ENCODE results near the gene TAS1R3. TPM values are rescaled to one million over a fixed set of nuclear protein-coding genes. Genes with fewer than 3 reads are reported as not detected.

Gene TAS1R3
- total and polyA plus RNA-seq, 2 experiments from 2014 or later, result 0.14 TPM; not detected in 1

DNA sequence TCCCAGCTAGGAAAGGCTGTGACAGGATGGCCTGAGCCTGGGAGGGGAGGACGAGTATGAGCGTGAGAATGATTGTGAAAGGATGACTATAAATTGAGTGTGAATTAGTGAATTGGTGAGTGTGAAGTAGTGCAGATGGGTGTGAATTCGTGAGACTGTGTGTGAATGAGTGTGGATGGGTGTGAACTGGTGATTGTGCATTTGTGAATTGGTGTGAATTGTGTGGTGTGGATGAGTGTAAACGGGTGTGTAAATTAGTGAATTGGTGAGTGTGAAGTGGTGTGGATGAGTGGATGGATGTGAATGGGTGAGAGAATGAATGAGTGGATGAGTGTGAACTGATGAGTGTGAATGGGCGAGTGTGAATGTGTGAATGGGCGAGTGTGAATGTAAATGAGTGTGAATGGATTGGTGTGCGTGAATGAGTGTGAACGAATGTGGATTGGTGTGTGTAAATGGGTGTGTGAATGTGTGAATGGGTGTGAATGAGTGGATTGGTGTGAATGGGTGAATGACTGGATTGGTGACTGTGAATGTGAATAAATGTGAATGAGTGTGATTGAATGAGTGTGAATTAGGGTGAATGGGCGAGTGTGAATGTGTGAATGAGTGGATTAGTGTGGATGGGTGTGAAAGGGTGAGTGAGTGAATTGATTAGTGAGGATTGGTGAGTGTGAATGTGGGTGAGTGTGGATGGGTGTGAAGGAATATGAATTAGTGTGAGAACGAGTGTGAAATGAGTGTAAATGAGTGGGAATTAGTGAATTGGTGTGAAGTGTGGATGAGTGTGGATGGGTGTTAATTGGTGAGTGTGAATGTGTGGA is 35.0 kb downstream of the TAS1R3 start:
- Mint-ChIP-seq H3K36me3 (ENCODE audit: low read depth) (no peaks in the 10 kb centered on the region), H3K27ac (no peak overlapping the region), H3K4me3 (no peak overlapping the region), H3K27me3 (ENCODE audit: insufficient read depth, low read depth, poor library complexity) (peaks cover 8% of the 10 kb centered on the region), H3K4me1 (peaks cover 6% of the 10 kb centered on the region; the same call in 2 of the 3 replicates), H3K9me3 (no peaks in the 10 kb centered on the region; the same call in 2 of the 3 replicates)
- Histone ChIP-seq H2AFZ (no peak overlapping the region), H3K36me3 (ENCODE audit: insufficient read depth) (no peaks in the 10 kb centered on the region), H3F3A (replicated peaks; ENCODE audit: low read depth) (peaks cover 20% of the 10 kb centered on the region; the same call in 1 of the 2 replicates), H3K27me3 (ENCODE audit: insufficient read depth) (no peaks in the 10 kb centered on the region), H3K79me2 (replicated peaks; ENCODE audit: insufficient read depth) (no peaks in the 10 kb centered on the region), H3K9me2 (ENCODE audit: insufficient read depth) (no peaks in the 10 kb centered on the region), H3K4me3 (no peak overlapping the region), H3K4me1 (ENCODE audit: insufficient read depth) (peaks cover 8% of the 10 kb centered on the region; the same call in 1 of the 2 replicates), H3K27ac (ENCODE audit: low read depth) (no peak overlapping the region), H3K4me2 (no peak overlapping the region), H4K20me1 (replicated peaks; ENCODE audit: insufficient read depth) (no peaks in the 10 kb centered on the region)
- TF ChIP-seq JUNB (IDR thresholded peaks at IDR 0.05; ENCODE audit: unreplicated experiment), result no peak
- TF ChIP-seq, protein P1, sequence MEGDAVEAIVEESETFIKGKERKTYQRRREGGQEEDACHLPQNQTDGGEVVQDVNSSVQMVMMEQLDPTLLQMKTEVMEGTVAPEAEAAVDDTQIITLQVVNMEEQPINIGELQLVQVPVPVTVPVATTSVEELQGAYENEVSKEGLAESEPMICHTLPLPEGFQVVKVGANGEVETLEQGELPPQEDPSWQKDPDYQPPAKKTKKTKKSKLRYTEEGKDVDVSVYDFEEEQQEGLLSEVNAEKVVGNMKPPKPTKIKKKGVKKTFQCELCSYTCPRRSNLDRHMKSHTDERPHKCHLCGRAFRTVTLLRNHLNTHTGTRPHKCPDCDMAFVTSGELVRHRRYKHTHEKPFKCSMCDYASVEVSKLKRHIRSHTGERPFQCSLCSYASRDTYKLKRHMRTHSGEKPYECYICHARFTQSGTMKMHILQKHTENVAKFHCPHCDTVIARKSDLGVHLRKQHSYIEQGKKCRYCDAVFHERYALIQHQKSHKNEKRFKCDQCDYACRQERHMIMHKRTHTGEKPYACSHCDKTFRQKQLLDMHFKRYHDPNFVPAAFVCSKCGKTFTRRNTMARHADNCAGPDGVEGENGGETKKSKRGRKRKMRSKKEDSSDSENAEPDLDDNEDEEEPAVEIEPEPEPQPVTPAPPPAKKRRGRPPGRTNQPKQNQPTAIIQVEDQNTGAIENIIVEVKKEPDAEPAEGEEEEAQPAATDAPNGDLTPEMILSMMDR (conservative IDR thresholded peaks at IDR 0.05; ENCODE audit: low read depth in 2 of 2), result no peak
- TF ChIP-seq EZH2phosphoT487 (IDR thresholded peaks at IDR 0.05; ENCODE audit: unreplicated experiment), result no peak
- TF ChIP-seq POLR2AphosphoS5 (IDR thresholded peaks at IDR 0.05; ENCODE audit: low read depth), result no peak
- DNase-seq (ENCODE audit: low spot score), result no peak
- ATAC-seq, result no peak

DNA sequence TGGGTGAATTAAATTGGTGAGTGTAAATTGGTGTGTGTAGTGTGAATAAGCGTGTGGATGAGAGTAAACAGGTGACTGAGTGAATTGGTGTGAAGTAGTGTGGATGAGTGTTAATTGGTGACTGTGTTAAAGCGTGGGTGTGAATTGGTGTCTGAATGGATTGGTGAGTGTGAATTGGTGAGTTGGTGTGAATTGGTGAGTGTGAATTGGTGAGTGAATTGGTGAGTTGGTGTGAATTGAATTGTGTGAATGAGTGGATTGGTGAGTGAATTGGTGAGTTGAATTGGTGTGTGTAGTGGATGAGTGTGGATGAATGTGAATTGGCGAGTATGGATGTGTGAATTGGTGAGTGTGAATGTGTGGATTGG is 35.6 kb downstream of the TAS1R3 start:
- H3K9me2 ChIP-seq (ENCODE audit: insufficient read depth), result no peaks in the 10 kb centered on the region
- H4K20me1 ChIP-seq (replicated peaks; ENCODE audit: insufficient read depth), result no peaks in the 10 kb centered on the region
- Mint-ChIP-seq H3K4me3 (no peak overlapping the region), H3K36me3 (ENCODE audit: low read depth) (no peaks in the 10 kb centered on the region), H3K27me3 (ENCODE audit: insufficient read depth, low read depth, poor library complexity) (peaks cover 8% of the 10 kb centered on the region), H3K27ac (no peak overlapping the region), H3K9me3 (no peaks in the 10 kb centered on the region; the same call in 2 of the 3 replicates), H3K4me1 (peaks cover 6% of the 10 kb centered on the region; the same call in 2 of the 3 replicates)
- H3K27me3 ChIP-seq (ENCODE audit: insufficient read depth), result no peaks in the 10 kb centered on the region
- no peak overlapping the region for H3K4me2 ChIP-seq
- peaks cover 18% of the 10 kb centered on the region; the same call in 1 of the 2 replicates for H3F3A ChIP-seq (replicated peaks; ENCODE audit: low read depth)
- H3K27ac ChIP-seq (ENCODE audit: low read depth), result no peak overlapping the region
- TF ChIP-seq EZH2 (IDR thresholded peaks at IDR 0.05; ENCODE audit: low read depth, unreplicated experiment), result no peak
- TF ChIP-seq ZNF331 (CRISPR knock-in tag; IDR thresholded peaks at IDR 0.05; ENCODE audit: low read depth), result no peak
- no peak for TF ChIP-seq STAT1 (IDR thresholded peaks at IDR 0.05; ENCODE audit: unreplicated experiment)
- TF ChIP-seq CREB1 (CRISPR knock-in tag; IDR thresholded peaks at IDR 0.05; ENCODE audit: low read depth), result no peak
- TF ChIP-seq NANOG (IDR thresholded peaks at IDR 0.05; ENCODE audit: borderline replicate concordance), result no peak
- no peak for TF ChIP-seq POLR2AphosphoS5 (IDR thresholded peaks at IDR 0.05; ENCODE audit: low read depth)
- TF ChIP-seq, protein P2, sequence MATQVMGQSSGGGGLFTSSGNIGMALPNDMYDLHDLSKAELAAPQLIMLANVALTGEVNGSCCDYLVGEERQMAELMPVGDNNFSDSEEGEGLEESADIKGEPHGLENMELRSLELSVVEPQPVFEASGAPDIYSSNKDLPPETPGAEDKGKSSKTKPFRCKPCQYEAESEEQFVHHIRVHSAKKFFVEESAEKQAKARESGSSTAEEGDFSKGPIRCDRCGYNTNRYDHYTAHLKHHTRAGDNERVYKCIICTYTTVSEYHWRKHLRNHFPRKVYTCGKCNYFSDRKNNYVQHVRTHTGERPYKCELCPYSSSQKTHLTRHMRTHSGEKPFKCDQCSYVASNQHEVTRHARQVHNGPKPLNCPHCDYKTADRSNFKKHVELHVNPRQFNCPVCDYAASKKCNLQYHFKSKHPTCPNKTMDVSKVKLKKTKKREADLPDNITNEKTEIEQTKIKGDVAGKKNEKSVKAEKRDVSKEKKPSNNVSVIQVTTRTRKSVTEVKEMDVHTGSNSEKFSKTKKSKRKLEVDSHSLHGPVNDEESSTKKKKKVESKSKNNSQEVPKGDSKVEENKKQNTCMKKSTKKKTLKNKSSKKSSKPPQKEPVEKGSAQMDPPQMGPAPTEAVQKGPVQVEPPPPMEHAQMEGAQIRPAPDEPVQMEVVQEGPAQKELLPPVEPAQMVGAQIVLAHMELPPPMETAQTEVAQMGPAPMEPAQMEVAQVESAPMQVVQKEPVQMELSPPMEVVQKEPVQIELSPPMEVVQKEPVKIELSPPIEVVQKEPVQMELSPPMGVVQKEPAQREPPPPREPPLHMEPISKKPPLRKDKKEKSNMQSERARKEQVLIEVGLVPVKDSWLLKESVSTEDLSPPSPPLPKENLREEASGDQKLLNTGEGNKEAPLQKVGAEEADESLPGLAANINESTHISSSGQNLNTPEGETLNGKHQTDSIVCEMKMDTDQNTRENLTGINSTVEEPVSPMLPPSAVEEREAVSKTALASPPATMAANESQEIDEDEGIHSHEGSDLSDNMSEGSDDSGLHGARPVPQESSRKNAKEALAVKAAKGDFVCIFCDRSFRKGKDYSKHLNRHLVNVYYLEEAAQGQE (IDR thresholded peaks at IDR 0.05; ENCODE audit: unreplicated experiment), result no peak
- no peak for TF ChIP-seq EZH2phosphoT487 (IDR thresholded peaks at IDR 0.05; ENCODE audit: unreplicated experiment)
- no peak for TF ChIP-seq JUNB (IDR thresholded peaks at IDR 0.05; ENCODE audit: unreplicated experiment)
- TF ChIP-seq, protein P1 (conservative IDR thresholded peaks at IDR 0.05; ENCODE audit: low read depth in 2 of 2), result no peak
- peaks cover 7% of the 10 kb centered on the region; the same call in 1 of the 2 replicates for H3K4me1 ChIP-seq (ENCODE audit: insufficient read depth)
- H3K4me3 ChIP-seq, result no peak overlapping the region
- H3K79me2 ChIP-seq (replicated peaks; ENCODE audit: insufficient read depth), result no peaks in the 10 kb centered on the region
- no peak overlapping the region for H2AFZ ChIP-seq
- H3K36me3 ChIP-seq (ENCODE audit: insufficient read depth), result no peaks in the 10 kb centered on the region
- ATAC-seq (no peak), DNase-seq (ENCODE audit: low spot score) (no peak)
